ENCODE data around the gene CHRD.
A peak's percentile ranks its signal among the peaks of the same experiment; 100 is the strongest.

CHRD gene

DNA sequence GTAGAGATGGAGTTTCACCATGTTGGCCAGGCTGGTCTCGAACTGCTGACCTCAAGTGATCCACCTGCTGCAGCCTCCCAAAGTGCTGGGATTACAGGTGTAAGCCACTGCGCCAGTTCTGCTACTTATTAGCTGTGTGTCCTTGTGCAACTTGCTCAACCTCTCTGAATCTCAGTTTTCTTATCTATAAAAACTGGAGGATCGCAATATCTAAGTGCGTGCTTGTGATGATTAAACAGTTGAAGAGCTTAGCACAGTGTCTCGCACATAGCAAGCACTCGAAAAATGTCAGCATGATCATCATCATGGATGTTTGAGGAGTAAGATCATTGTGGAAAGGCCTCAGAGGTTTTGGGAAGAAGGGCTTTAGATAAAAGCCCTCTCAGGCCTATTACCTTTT lies 29.2 kb upstream of the CHRD start:
- Mint-ChIP-seq H3K27me3 (ENCODE audit: low read depth) (no peaks in the 10 kb centered on the region), H3K27ac (peak overlapping the region in 2 of 3 experiments; percentile 42 to 92), H3K36me3 (ENCODE audit: low read depth) (peaks cover 27% of the 10 kb centered on the region), H3K4me3 (no peak overlapping the region), H3K9me3 (no peaks in the 10 kb centered on the region), H3K4me1 (peaks cover 51% of the 10 kb centered on the region)
- no peak for TF ChIP-seq CTCF (IDR thresholded peaks at IDR 0.05; ENCODE audit: unreplicated experiment in 3 of 3)

DNA sequence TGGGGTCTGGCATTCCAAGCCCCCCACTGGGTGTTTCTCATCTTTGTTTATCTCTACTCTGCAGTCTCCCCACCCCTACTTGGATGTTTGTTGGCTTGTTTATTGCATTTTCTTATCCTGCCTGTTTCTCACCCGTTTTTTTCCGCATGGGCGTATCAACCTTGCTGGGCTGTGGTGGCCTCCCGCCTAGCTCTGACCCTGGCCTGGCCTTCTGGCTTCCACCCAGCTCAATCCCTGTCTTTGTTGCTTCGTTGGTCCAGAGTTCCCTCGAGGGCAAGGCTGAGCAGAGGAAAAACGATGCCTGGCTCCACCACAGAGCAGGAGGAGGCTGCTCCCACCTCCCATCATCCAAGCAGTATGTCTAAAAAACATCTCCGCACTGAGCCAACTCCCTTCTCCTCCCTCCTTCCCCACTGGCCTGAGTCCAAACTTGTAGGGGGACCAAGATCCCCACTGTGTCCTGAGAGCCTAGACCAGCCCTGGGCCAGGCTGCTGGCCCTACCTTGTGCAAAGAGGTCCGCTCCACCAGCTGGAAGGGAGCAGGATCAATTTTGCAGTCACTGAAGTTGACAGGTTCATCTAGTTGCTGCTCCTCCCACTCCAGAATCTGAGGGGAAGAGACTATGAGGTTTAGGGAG lies 28.2 kb upstream of the CHRD start:
- no peak for TF ChIP-seq CTCF (IDR thresholded peaks at IDR 0.05; ENCODE audit: unreplicated experiment in 3 of 3)
- H3K4me1 Mint-ChIP-seq: peaks cover 48% of the 10 kb centered on the region

DNA sequence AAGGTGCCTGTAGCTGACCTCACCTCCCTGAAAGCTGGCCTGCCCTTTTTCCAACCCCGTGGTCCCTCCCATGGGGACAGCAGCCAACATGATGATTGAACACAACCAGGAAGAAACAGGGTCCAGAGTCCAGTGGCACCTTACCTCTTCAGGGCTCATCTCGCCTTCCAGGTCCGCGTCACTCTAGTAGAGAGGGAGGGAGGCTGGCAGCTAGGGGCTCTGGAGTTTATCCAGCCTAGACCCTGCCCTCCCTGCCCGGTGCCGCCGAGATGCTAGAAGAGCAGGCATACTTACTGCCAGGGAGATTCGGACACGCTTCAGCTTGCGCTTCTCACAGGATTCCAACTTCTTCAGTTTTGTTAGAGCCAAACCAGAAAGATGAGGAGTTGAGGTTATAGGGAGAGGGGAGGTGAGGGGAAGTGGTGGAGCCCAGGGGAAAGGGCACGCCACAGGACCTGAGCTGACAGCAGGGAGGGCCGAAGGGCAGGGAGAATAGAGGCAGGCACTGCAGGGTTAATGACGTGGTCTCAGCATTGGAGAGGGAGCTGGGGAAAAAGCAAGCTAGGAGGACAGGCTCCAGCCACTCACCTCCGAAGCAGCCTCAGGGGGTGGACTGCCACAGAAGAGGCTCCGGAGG lies 27.6 kb upstream of the CHRD start:
- Mint-ChIP-seq H3K27me3 (ENCODE audit: low read depth) (no peaks in the 10 kb centered on the region), H3K36me3 (ENCODE audit: low read depth) (peaks cover 25% of the 10 kb centered on the region), H3K9me3 (no peaks in the 10 kb centered on the region), H3K4me1 (peaks cover 41% of the 10 kb centered on the region), H3K27ac (peak overlapping the region; percentile 43 to 92 (median 88)), H3K4me3 (no peak overlapping the region)
- no peak for TF ChIP-seq CTCF (IDR thresholded peaks at IDR 0.05; ENCODE audit: unreplicated experiment in 3 of 3)

More for the DNA sequence above, 28.2 kb upstream of the CHRD start:
- Mint-ChIP-seq H3K36me3 (ENCODE audit: low read depth) (peaks cover 25% of the 10 kb centered on the region), H3K4me3 (peak overlapping the region in 2 of 3 experiments; percentile 6 to 61), H3K27ac (peak overlapping the region; percentile 43 to 92 (median 88)), H3K27me3 (ENCODE audit: low read depth) (no peaks in the 10 kb centered on the region), H3K9me3 (no peaks in the 10 kb centered on the region)

DNA sequence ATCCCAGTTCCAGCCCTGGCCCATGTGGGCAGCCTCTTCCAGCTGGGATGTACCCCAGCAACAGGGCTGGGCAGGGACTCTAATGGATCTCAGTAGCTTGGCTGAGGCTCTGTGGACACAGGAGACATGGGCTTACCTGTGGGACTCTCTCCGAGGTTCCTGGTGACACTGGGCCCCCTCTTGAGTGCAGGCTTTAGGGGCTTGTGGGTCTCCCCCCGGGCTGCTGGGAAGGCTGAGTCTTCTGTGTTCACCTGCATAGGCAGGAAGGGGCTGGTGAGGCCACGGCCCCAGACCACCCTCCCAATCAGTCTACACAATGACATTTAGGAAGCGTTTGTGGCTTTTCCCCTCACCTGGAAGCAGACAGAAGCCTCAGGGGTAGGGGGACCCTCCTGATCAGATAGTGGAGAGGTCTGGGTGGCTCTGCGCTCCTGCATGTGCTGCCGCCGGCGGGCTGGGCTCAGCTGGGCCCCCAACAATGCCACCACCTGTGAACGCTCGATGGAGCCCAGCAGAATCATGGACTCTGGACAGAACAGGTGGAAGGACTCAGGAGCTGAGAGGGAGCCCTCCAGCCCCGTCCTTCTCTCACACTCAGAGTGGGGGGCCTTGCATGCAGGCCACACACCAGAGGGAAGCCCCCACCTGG lies 26.8 kb upstream of the CHRD start:
- Mint-ChIP-seq H3K27me3 (ENCODE audit: low read depth) (no peaks in the 10 kb centered on the region), H3K36me3 (ENCODE audit: low read depth) (peaks cover 25% of the 10 kb centered on the region), H3K4me3 (no peak overlapping the region), H3K4me1 (peaks cover 34% of the 10 kb centered on the region), H3K27ac (peak overlapping the region in 1 of 3 experiments; percentile 92), H3K9me3 (no peaks in the 10 kb centered on the region)
- TF ChIP-seq CTCF (IDR thresholded peaks at IDR 0.05; ENCODE audit: unreplicated experiment in 3 of 3): no peak

GRCh38 chr3:184353546-184353941 lies 26.3 kb upstream of the CHRD start:
- Mint-ChIP-seq H3K4me3 (no peak overlapping the region), H3K4me1 (peaks cover 31% of the 10 kb centered on the region), H3K27me3 (ENCODE audit: low read depth) (no peaks in the 10 kb centered on the region), H3K9me3 (no peaks in the 10 kb centered on the region), H3K27ac (no peak overlapping the region), H3K36me3 (ENCODE audit: low read depth) (peaks cover 25% of the 10 kb centered on the region)
- no peak for TF ChIP-seq CTCF (IDR thresholded peaks at IDR 0.05; ENCODE audit: unreplicated experiment in 3 of 3)

All from nephron (organoid).